Type B pancreatic cell (in vitro differentiated cells): Measurements from ENCODE around the gene KIAA0930. TPM values are rescaled to one million over a fixed set of nuclear protein-coding genes. Genes with fewer than 3 reads are reported as not detected.

Source experiments
- DNase-seq: peaks from one replicate; pipeline ENCODE4 v3.0.0; 2021; ENCODE audit warnings: mixed read lengths; ENCODE audit not compliant: unreplicated experiment; ENCODE audit errors: extremely low spot score
- H3K27ac Mint-ChIP-seq: 2 replicates; pipeline ENCODE4 v1.8.0; 2021; ENCODE audit warnings: mild to moderate bottlenecking, mixed read lengths
- H3K27me3 Mint-ChIP-seq: 2 replicates; pipeline ENCODE4 v1.8.0; 2021; ENCODE audit warnings: mixed read lengths
- H3K36me3 Mint-ChIP-seq: 2 replicates; pipeline ENCODE4 v1.8.0; 2021; ENCODE audit warnings: mixed read lengths
- H3K4me1 Mint-ChIP-seq: one replicate; pipeline ENCODE4 v1.8.0; 2021; ENCODE audit warnings: mixed read lengths; ENCODE audit not compliant: unreplicated experiment
- H3K4me3 Mint-ChIP-seq: 2 replicates; pipeline ENCODE4 v1.8.0; 2021; ENCODE audit warnings: mild to moderate bottlenecking, mixed read lengths
- H3K9me3 Mint-ChIP-seq: 2 replicates; pipeline ENCODE4 v1.8.0; 2021; ENCODE audit warnings: mixed read lengths
- CTCF ChIP-seq: fragments of 200-600 bp; sonication (generic); conservative IDR thresholded peaks from 2 replicates; pipeline ENCODE4 v1.5.0; 2021; ENCODE audit warnings: antibody characterized with exemption, mild to moderate bottlenecking
- total RNA-seq: library from RNA; stranded (reverse); gene quantifications from 2 replicates; pipeline ENCODE4 v1.2.1, GENCODE V29; 2021; ENCODE audit warnings: low replicate concordance

KIAA0930 gene
- total RNA-seq, 1 donor from 2014 or later, result 54.1 TPM

- Mint-ChIP-seq H3K27me3 (no peaks in the 10 kb centered on the region), H3K9me3 (no peaks in the 10 kb centered on the region), H3K4me1 (peaks cover 41% of the 10 kb centered on the region), H3K27ac (no peak overlapping the region), H3K36me3 (no peaks in the 10 kb centered on the region), H3K4me3 (no peak overlapping the region)
- TF ChIP-seq CTCF, result no peak
- DNase-seq, result no peak
Observed at GRCh38 chr22:45224988-45225731, 15.5 kb downstream of the KIAA0930 start.

GRCh38 chr22:45224331-45224730 is 16.4 kb downstream of the KIAA0930 start:
- no peaks in the 10 kb centered on the region for H3K36me3 Mint-ChIP-seq
- no peak overlapping the region for H3K4me3 Mint-ChIP-seq
- peaks cover 41% of the 10 kb centered on the region for H3K4me1 Mint-ChIP-seq
- TF ChIP-seq CTCF, result no peak
- DNase-seq, result no peak
- peak overlapping the region; percentile 28 for H3K27ac Mint-ChIP-seq
- no peaks in the 10 kb centered on the region for H3K9me3 Mint-ChIP-seq
- no peaks in the 10 kb centered on the region for H3K27me3 Mint-ChIP-seq

GRCh38 chr22:45223304-45224117 is 17.2 kb downstream of the KIAA0930 start:
- H3K36me3 Mint-ChIP-seq, result no peaks in the 10 kb centered on the region

GRCh38 chr22:45221201-45221600 is 19.5 kb downstream of the KIAA0930 start:
- no peak for TF ChIP-seq CTCF
- Mint-ChIP-seq H3K4me3 (no peak overlapping the region), H3K36me3 (no peaks in the 10 kb centered on the region), H3K4me1 (peaks cover 39% of the 10 kb centered on the region), H3K27ac (no peak overlapping the region), H3K27me3 (no peaks in the 10 kb centered on the region), H3K9me3 (no peaks in the 10 kb centered on the region)
- no peak for DNase-seq

More at GRCh38 chr22:45223304-45224117, 17.2 kb downstream of the KIAA0930 start:
- H3K4me1 Mint-ChIP-seq, result peaks cover 48% of the 10 kb centered on the region
- no peak for TF ChIP-seq CTCF
- no peak overlapping the region for H3K27ac Mint-ChIP-seq
- no peaks in the 10 kb centered on the region for H3K27me3 Mint-ChIP-seq
- no peak overlapping the region for H3K4me3 Mint-ChIP-seq
- no peak for DNase-seq
- H3K9me3 Mint-ChIP-seq, result no peaks in the 10 kb centered on the region

GRCh38 chr22:45218976-45219375 is 21.7 kb downstream of the KIAA0930 start:
- H3K36me3 Mint-ChIP-seq, result no peaks in the 10 kb centered on the region
- H3K27me3 Mint-ChIP-seq, result no peaks in the 10 kb centered on the region
- no peak for DNase-seq
- H3K27ac Mint-ChIP-seq, result no peak overlapping the region
- H3K4me3 Mint-ChIP-seq, result no peak overlapping the region
- TF ChIP-seq CTCF, result no peak
- H3K9me3 Mint-ChIP-seq, result no peaks in the 10 kb centered on the region
- peaks cover 31% of the 10 kb centered on the region for H3K4me1 Mint-ChIP-seq
